ENCODE measurements around the gene EHBP1L1.

GRCh38 chr11:65554057-65554818 lies 21.6 kb upstream of the EHBP1L1 start:
- TF ChIP-seq, protein P1, sequence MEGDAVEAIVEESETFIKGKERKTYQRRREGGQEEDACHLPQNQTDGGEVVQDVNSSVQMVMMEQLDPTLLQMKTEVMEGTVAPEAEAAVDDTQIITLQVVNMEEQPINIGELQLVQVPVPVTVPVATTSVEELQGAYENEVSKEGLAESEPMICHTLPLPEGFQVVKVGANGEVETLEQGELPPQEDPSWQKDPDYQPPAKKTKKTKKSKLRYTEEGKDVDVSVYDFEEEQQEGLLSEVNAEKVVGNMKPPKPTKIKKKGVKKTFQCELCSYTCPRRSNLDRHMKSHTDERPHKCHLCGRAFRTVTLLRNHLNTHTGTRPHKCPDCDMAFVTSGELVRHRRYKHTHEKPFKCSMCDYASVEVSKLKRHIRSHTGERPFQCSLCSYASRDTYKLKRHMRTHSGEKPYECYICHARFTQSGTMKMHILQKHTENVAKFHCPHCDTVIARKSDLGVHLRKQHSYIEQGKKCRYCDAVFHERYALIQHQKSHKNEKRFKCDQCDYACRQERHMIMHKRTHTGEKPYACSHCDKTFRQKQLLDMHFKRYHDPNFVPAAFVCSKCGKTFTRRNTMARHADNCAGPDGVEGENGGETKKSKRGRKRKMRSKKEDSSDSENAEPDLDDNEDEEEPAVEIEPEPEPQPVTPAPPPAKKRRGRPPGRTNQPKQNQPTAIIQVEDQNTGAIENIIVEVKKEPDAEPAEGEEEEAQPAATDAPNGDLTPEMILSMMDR (conservative IDR thresholded peaks at IDR 0.05 in 1 of 2, IDR thresholded peaks at IDR 0.05 in 1 of 2; ENCODE audit: extremely low read depth in 1 of 2, insufficient read depth in 1 of 2, low read depth in 1 of 2, low read length in 2 of 2) = no peak
- no peak for TF ChIP-seq EZH2 (IDR thresholded peaks at IDR 0.05; ENCODE audit: borderline replicate concordance, low read length)
